HepG2 (cell line): ENCODE results near the gene ZNF652. TPM values are rescaled to one million over a fixed set of nuclear protein-coding genes. Genes with fewer than 3 reads are reported as not detected.

ENCODE experiments used
- ARHGAP35 ChIP-seq: sonication (generic); formaldehyde crosslinking; IDR thresholded peaks from 2 replicates; pipeline ENCODE4 v1.9.0; 2022; ENCODE audit warnings: mild to moderate bottlenecking, inconsistent platforms, moderate library complexity, missing genetic modification reagents, borderline replicate concordance
- CCDC6 ChIP-seq: sonication (generic); formaldehyde crosslinking; IDR thresholded peaks from 2 replicates; pipeline ENCODE4 v1.8.1; 2022; ENCODE audit warnings: mild to moderate bottlenecking, missing genetic modification reagents, moderate library complexity
- FIP1L1 ChIP-seq: fragments of 200-400 bp; formaldehyde crosslinking; IDR thresholded peaks from 2 replicates; pipeline ENCODE4 v1.6.1; 2018; ENCODE audit warnings: low read depth, mild to moderate bottlenecking, low read length, moderate library complexity, borderline replicate concordance; ENCODE audit not compliant: insufficient read depth
- HIVEP1 ChIP-seq: sonication (generic); formaldehyde crosslinking; IDR thresholded peaks from 2 replicates; pipeline ENCODE4 v1.4.0; 2020; ENCODE audit warnings: mild to moderate bottlenecking, missing genetic modification reagents
- IKZF4 ChIP-seq: sonication (generic); formaldehyde crosslinking; IDR thresholded peaks from 2 replicates; pipeline ENCODE4 v1.5.1; 2020; ENCODE audit warnings: borderline replicate concordance, mild to moderate bottlenecking, low read depth, missing genetic modification reagents; ENCODE audit errors: not compliant biosample characterization
- JARID2 ChIP-seq: sonication (generic); formaldehyde crosslinking; IDR thresholded peaks from 2 replicates; pipeline ENCODE4 v1.8.1; 2023; ENCODE audit warnings: missing genetic modification reagents, inconsistent platforms; ENCODE audit not compliant: insufficient replicate concordance
- MED13 ChIP-seq: sonication (generic); formaldehyde crosslinking; IDR thresholded peaks from 2 replicates; pipeline ENCODE4 v1.5.0; 2020; ENCODE audit warnings: missing genetic modification reagents
- MXD3 ChIP-seq: IDR thresholded peaks from 2 replicates; pipeline ENCODE4 v1.6.1; 2016; ENCODE audit warnings: mild to moderate bottlenecking, missing biosample characterization, missing genetic modification reagents
- MYC ChIP-seq: sonication (generic); formaldehyde crosslinking; IDR thresholded peaks from 2 replicates; pipeline ENCODE4 v1.9.0; 2021; ENCODE audit warnings: missing genetic modification reagents, borderline replicate concordance
- PCBP1 ChIP-seq: fragments of 200-400 bp; formaldehyde crosslinking; IDR thresholded peaks from 2 replicates; pipeline ENCODE4 v1.6.1; 2017; ENCODE audit warnings: mild to moderate bottlenecking, low read depth, low read length, borderline replicate concordance
- RBFOX2 ChIP-seq: fragments of 200-400 bp; formaldehyde crosslinking; IDR thresholded peaks from 2 replicates; pipeline ENCODE4 v1.6.1; 2017; ENCODE audit warnings: low read depth, mild to moderate bottlenecking, low read length
- SALL1 ChIP-seq: sonication (generic); formaldehyde crosslinking; IDR thresholded peaks from 2 replicates; pipeline ENCODE4 v1.8.0; 2022; ENCODE audit warnings: mild to moderate bottlenecking, missing genetic modification reagents
- SAP130 ChIP-seq: IDR thresholded peaks from 2 replicates; pipeline ENCODE4 v1.6.1; 2016; ENCODE audit warnings: low read depth
- TAF15 ChIP-seq: fragments of 200-400 bp; formaldehyde crosslinking; IDR thresholded peaks from one replicate; pipeline ENCODE4 v1.6.1; 2018; ENCODE audit warnings: mild to moderate bottlenecking, low read depth, low read length; ENCODE audit not compliant: poor library complexity, severe bottlenecking
- TARDBP ChIP-seq: sonication (generic); formaldehyde crosslinking; IDR thresholded peaks from 2 replicates; pipeline ENCODE4 v1.8.0; 2022; ENCODE audit warnings: mild to moderate bottlenecking, missing genetic modification reagents
- ZNF44 ChIP-seq: sonication (generic); formaldehyde crosslinking; IDR thresholded peaks from 2 replicates; pipeline ENCODE4 v1.5.1; 2020; ENCODE audit warnings: mild to moderate bottlenecking, missing genetic modification reagents
- ZNF556 ChIP-seq: sonication (generic); formaldehyde crosslinking; IDR thresholded peaks from 2 replicates; pipeline ENCODE4 v1.4.0; 2020; ENCODE audit warnings: mild to moderate bottlenecking, missing genetic modification reagents, borderline replicate concordance
- ZNF598 ChIP-seq: sonication (generic); formaldehyde crosslinking; IDR thresholded peaks from 2 replicates; pipeline ENCODE4 v1.5.1; 2020; ENCODE audit warnings: mild to moderate bottlenecking, missing genetic modification reagents, borderline replicate concordance
- ZNF782 ChIP-seq: sonication (generic); formaldehyde crosslinking; IDR thresholded peaks from 2 replicates; pipeline ENCODE4 v1.4.0; 2020; ENCODE audit warnings: missing genetic modification reagents, mild to moderate bottlenecking, borderline replicate concordance
- ZXDC ChIP-seq: sonication (generic); formaldehyde crosslinking; IDR thresholded peaks from 2 replicates; pipeline ENCODE4 v1.5.0; 2020; ENCODE audit warnings: mild to moderate bottlenecking, missing genetic modification reagents
- polyA plus RNA-seq, 8 experiments: library from polyadenylated mRNA; depleted of rRNA in 3 of 8; stranded (reverse) in 7 of 8; unstranded in 1 of 8; fragments of >200 nt; fragmentation: Illumina TruSeq in 4 of 8; extraction: Trizol in 4 of 8; gene quantifications; 2 replicates each; pipeline versions ENCODE4 v1.2.1 to v1.2.3, GENCODE V29; 2011 to 2016; ENCODE audit warnings: low read depth in 4 of 8, missing spikeins in 1 of 8, mixed read lengths in 1 of 8; ENCODE audit not compliant: insufficient read depth in 1 of 8
- total RNA-seq, 5 experiments: library from RNA; depleted of rRNA; stranded (reverse); fragments of >200 nt; fragmentation: Illumina TruSeq; extraction: Trizol; gene quantifications; 2 replicates each; pipeline ENCODE4 v1.2.3, GENCODE V29; 2016; ENCODE audit warnings: low read depth in 1 of 5
- TF ChIP-seq, protein P1 (sequence below): sonication (generic); formaldehyde crosslinking; IDR thresholded peaks from 2 replicates; pipeline ENCODE4 v1.5.1; 2020; ENCODE audit warnings: mild to moderate bottlenecking, missing genetic modification reagents, moderate library complexity

ZNF652 gene
- total and polyA plus RNA-seq, 2 of the 13 experiments (the other 11 are each of a cell fraction or from before 2014, with no cell fraction given) = 16.2 to 30.2 TPM

DNA sequence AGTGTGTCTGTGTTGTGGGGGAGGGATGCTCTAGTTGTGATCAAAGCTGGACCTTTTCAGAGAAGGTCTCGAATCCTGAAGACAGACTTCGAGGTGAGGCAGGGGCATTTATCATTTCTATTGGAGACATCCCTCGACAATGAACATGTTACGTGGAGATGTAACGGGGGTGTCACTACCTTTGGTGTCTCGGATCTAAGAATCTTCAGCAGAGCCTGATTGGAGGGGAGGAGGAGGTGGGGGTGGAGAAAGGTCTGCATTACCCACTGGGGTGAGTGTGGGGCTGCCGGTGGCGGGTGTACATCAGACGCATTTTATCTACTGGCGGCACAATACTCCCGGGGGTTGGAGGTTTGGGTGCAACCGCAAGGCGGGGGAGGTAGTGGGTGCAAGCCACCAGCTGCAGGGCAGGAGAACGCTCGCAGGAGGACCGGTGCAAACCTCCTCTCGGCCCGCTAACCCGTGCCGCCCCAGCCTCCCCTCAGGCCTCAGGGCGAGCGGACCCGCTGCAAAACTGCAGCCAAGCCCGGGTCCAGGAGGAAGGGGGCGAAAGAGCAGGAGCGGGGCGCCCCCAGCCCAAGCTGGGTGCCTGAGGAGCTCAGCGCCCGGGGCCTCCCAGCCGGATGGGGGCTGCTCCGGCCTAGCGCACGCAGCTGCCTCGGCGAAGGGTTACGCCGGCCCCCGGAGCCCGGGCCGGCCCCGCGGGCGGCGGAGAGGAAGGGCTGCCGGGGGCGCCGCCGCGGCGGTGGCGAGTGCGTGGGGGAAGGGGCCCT is 735 bp downstream of the ZNF652 start (continued):
- TF ChIP-seq SAP130 (CRISPR knock-in tag) (peak; percentile 59), HIVEP1 (CRISPR knock-in tag) (peak; percentile 57; the same call in 1 of the 2 replicates), MXD3 (CRISPR knock-in tag) (peak; percentile 24; the same call in 1 of the 2 replicates), TAF15 (no peak), ZNF782 (CRISPR knock-in tag) (0 out of 2 replicates have a peak, but pooled peaks have one; percentile 26), PCBP1 (0 out of 2 replicates have a peak, but pooled peaks have one; percentile 35), ZNF598 (CRISPR knock-in tag) (0 out of 2 replicates have a peak, but pooled peaks have one; percentile 49), IKZF4 (peak; percentile 74), ZNF44 (CRISPR knock-in tag) (no peak), RBFOX2 (peak; percentile 80), JARID2 (CRISPR knock-in tag) (peak; percentile 57), MYC (CRISPR knock-in tag) (peak; percentile 45; the same call in 1 of the 2 replicates), ARHGAP35 (CRISPR knock-in tag) (no peak), CCDC6 (CRISPR knock-in tag) (no peak), TARDBP (CRISPR knock-in tag) (peak; percentile 39; the same call in 1 of the 2 replicates), ZXDC (CRISPR knock-in tag) (no peak), FIP1L1 (no peak), ZNF556 (CRISPR knock-in tag) (peak; percentile 42; the same call in 1 of the 2 replicates), MED13 (0 out of 2 replicates have a peak, but pooled peaks have one; percentile 32), SALL1 (CRISPR knock-in tag) (peak; percentile 34; the same call in 1 of the 2 replicates)
- TF ChIP-seq, protein P1, sequence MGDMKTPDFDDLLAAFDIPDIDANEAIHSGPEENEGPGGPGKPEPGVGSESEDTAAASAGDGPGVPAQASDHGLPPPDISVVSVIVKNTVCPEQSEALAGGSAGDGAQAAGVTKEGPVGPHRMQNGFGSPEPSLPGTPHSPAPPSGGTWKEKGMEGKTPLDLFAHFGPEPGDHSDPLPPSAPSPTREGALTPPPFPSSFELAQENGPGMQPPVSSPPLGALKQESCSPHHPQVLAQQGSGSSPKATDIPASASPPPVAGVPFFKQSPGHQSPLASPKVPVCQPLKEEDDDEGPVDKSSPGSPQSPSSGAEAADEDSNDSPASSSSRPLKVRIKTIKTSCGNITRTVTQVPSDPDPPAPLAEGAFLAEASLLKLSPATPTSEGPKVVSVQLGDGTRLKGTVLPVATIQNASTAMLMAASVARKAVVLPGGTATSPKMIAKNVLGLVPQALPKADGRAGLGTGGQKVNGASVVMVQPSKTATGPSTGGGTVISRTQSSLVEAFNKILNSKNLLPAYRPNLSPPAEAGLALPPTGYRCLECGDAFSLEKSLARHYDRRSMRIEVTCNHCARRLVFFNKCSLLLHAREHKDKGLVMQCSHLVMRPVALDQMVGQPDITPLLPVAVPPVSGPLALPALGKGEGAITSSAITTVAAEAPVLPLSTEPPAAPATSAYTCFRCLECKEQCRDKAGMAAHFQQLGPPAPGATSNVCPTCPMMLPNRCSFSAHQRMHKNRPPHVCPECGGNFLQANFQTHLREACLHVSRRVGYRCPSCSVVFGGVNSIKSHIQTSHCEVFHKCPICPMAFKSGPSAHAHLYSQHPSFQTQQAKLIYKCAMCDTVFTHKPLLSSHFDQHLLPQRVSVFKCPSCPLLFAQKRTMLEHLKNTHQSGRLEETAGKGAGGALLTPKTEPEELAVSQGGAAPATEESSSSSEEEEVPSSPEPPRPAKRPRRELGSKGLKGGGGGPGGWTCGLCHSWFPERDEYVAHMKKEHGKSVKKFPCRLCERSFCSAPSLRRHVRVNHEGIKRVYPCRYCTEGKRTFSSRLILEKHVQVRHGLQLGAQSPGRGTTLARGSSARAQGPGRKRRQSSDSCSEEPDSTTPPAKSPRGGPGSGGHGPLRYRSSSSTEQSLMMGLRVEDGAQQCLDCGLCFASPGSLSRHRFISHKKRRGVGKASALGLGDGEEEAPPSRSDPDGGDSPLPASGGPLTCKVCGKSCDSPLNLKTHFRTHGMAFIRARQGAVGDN (CRISPR knock-in tag) = peak; percentile 48; the same call in 1 of the 2 replicates
